H1 (cell line): ENCODE data around the gene PRKCH. TPM values are rescaled to one million over a fixed set of nuclear protein-coding genes. Genes with fewer than 3 reads are reported as not detected.
A peak's percentile ranks its signal among the peaks of the same experiment; 100 is the strongest.

ENCODE experiments used
- CTCF ChIA-PET: fragments of 300-600 bp; sonication (Branson Sonifier 250); formaldehyde crosslinking; loops from one replicate; lab custom pipeline; 2021; ENCODE audit not compliant: partially characterized antibody; lab: Charles Lee
- POLR2A ChIA-PET: fragments of 300-600 bp; sonication (Branson Sonifier 250); formaldehyde crosslinking; loops from one replicate; lab custom pipeline; 2021; ENCODE audit warnings: inconsistent platforms; ENCODE audit not compliant: partially characterized antibody; lab: Charles Lee
- DNase-seq, 2 experiments: peaks; one replicate each; pipeline versions ENCODE4 v3.0.0 to v3.0.0-alpha.2; 2010 to 2022; ENCODE audit warnings: low spot score in 2 of 2, low read depth in 1 of 2, mixed read lengths in 1 of 2
- FAIRE-seq: peaks from 2 replicates; lab custom pipeline; 2011; peaks lifted over from hg19 to GRCh38; lab: Jason Lieb, UNC
- H2AFZ ChIP-seq: 2 replicates; pipeline ENCODE4 v1.8.1; 2012; ENCODE audit warnings: low read length, inconsistent platforms
- H2AK5ac ChIP-seq: 2 replicates; pipeline ENCODE4 v1.6.1; 2013; ENCODE audit warnings: low read depth, low read length
- H2BK120ac ChIP-seq: replicated peaks from 2 replicates; pipeline ENCODE3; 2013; ENCODE audit warnings: low read depth, low read length, inconsistent platforms
- H2BK12ac ChIP-seq: 2 replicates; pipeline ENCODE4 v1.6.1; 2013; ENCODE audit warnings: low read depth, low read length
- H2BK15ac ChIP-seq: 2 replicates; pipeline ENCODE4 v1.6.1; 2013; ENCODE audit warnings: low read length
- H2BK20ac ChIP-seq: 2 replicates; pipeline ENCODE4 v1.6.1; 2013; ENCODE audit warnings: low read length
- H2BK5ac ChIP-seq: 2 replicates; pipeline ENCODE4 v1.6.1; 2013; ENCODE audit warnings: low read depth, low read length
- H3K14ac ChIP-seq: 2 replicates; pipeline ENCODE4 v1.6.1; 2013; ENCODE audit warnings: inconsistent platforms; ENCODE audit not compliant: insufficient read length
- H3K18ac ChIP-seq: 2 replicates; pipeline ENCODE4 v1.6.1; 2013; ENCODE audit warnings: low read length; ENCODE audit errors: extremely low read depth
- H3K23ac ChIP-seq: 2 replicates; pipeline ENCODE4 v1.6.1; 2013; ENCODE audit warnings: inconsistent platforms; ENCODE audit not compliant: insufficient read length
- H3K23me2 ChIP-seq: 2 replicates; pipeline ENCODE4 v1.6.1; 2013; ENCODE audit warnings: low read depth, low read length
- H3K27ac ChIP-seq: 2 replicates; pipeline ENCODE4 v1.6.1; 2011; ENCODE audit warnings: low read depth, low read length, inconsistent platforms
- H3K27me3 ChIP-seq, 4 experiments: replicated peaks in 1 of 4; 1 replicate in 1 of 4; 2 replicates in 3 of 4; pipeline versions ENCODE4 v1.6.1 to v1.8.1; 2011 to 2013; ENCODE audit warnings: low read length in 3 of 4, mild to moderate bottlenecking in 3 of 4, inconsistent platforms in 2 of 4, mixed read lengths in 2 of 4, moderate library complexity in 1 of 4; ENCODE audit not compliant: control insufficient read depth in 3 of 4, insufficient read depth in 3 of 4; ENCODE audit errors: extremely low read depth in 1 of 4
- H3K36me3 ChIP-seq, 4 experiments: 2 replicates each; pipeline versions ENCODE4 v1.6.1 to v1.8.1; 2011 to 2013; ENCODE audit warnings: mild to moderate bottlenecking in 4 of 4, low read length in 3 of 4, moderate library complexity in 2 of 4, control low read depth in 1 of 4, inconsistent platforms in 1 of 4; ENCODE audit not compliant: insufficient read depth in 4 of 4, control insufficient read depth in 2 of 4
- H3K4ac ChIP-seq: replicated peaks from 2 replicates; pipeline ENCODE3; 2013; ENCODE audit warnings: low read length, low read depth, mixed read lengths, inconsistent platforms; ENCODE audit not compliant: insufficient read length
- H3K4me1 ChIP-seq, 4 experiments: replicated peaks in 1 of 4; 1 replicate in 1 of 4; 2 replicates in 3 of 4; pipeline versions ENCODE4 v1.6.1 to v1.8.1; 2011 to 2013; ENCODE audit warnings: low read length in 3 of 4, inconsistent platforms in 2 of 4, mixed read lengths in 1 of 4; ENCODE audit not compliant: insufficient read depth in 4 of 4, control insufficient read depth in 3 of 4
- H3K4me2 ChIP-seq, 2 experiments: 2 replicates each; pipeline versions ENCODE4 v1.6.1 to v1.8.1; 2011 to 2013; ENCODE audit warnings: low read depth in 2 of 2, low read length in 2 of 2, control low read depth in 1 of 2, inconsistent platforms in 1 of 2, mild to moderate bottlenecking in 1 of 2; ENCODE audit not compliant: insufficient read depth in 1 of 2
- H3K4me3 ChIP-seq, 4 experiments: fragments of 200-600, 300-600 bp in 1 of 4; sonication (generic), shearing (Covaris generic), sonication (Bioruptor Twin) in 1 of 4; 2 replicates each; pipeline versions ENCODE4 v1.5.1 to v1.8.1; 2011 to 2016; ENCODE audit warnings: low read length in 4 of 4, low read depth in 3 of 4, control low read depth in 2 of 4, inconsistent platforms in 2 of 4, mild to moderate bottlenecking in 2 of 4, mixed read lengths in 1 of 4, moderate library complexity in 1 of 4; ENCODE audit not compliant: insufficient read depth in 2 of 4; ENCODE audit errors: extremely low read depth in 1 of 4
- H3K56ac ChIP-seq: replicated peaks from 2 replicates; pipeline ENCODE3; 2013; ENCODE audit warnings: low read depth, mild to moderate bottlenecking, mixed read lengths, low read length, inconsistent platforms; ENCODE audit not compliant: insufficient read length
- H3K79me1 ChIP-seq: 2 replicates; pipeline ENCODE4 v1.6.1; 2013; ENCODE audit warnings: low read depth, low read length, control low read depth
- H3K79me2 ChIP-seq, 2 experiments: 2 replicates each; pipeline versions ENCODE4 v1.6.1 to v1.8.1; 2012 to 2013; ENCODE audit warnings: low read length in 2 of 2, mild to moderate bottlenecking in 2 of 2, inconsistent platforms in 1 of 2; ENCODE audit not compliant: insufficient read depth in 2 of 2, control insufficient read depth in 1 of 2
- H3K9ac ChIP-seq, 4 experiments: replicated peaks in 1 of 4; 1 replicate in 1 of 4; 2 replicates in 3 of 4; pipeline versions ENCODE4 v1.6.1 to v1.8.1; 2011 to 2013; ENCODE audit warnings: low read depth in 3 of 4, low read length in 3 of 4, control low read depth in 2 of 4, mild to moderate bottlenecking in 2 of 4, moderate library complexity in 2 of 4, inconsistent platforms in 1 of 4; ENCODE audit errors: extremely low read depth in 1 of 4
- H3K9me3 ChIP-seq, 2 experiments: 2 replicates each; pipeline versions ENCODE4 v1.6.1 to v1.8.1; 2012 to 2013; ENCODE audit warnings: mild to moderate bottlenecking in 2 of 2, moderate library complexity in 2 of 2, control low read depth in 1 of 2, inconsistent platforms in 1 of 2, low read depth in 1 of 2, low read length in 1 of 2, mixed read lengths in 1 of 2; ENCODE audit not compliant: insufficient read depth in 2 of 2
- H4K20me1 ChIP-seq, 2 experiments: replicated peaks in 1 of 2; 2 replicates each; pipeline versions ENCODE3 to v1.8.1; 2011 to 2013; ENCODE audit warnings: inconsistent platforms in 2 of 2, low read length in 2 of 2, mild to moderate bottlenecking in 1 of 2; ENCODE audit not compliant: insufficient read depth in 2 of 2, control insufficient read depth in 1 of 2
- H4K5ac ChIP-seq: 2 replicates; pipeline ENCODE4 v1.6.1; 2013; ENCODE audit warnings: low read length, low read depth, mixed read lengths, inconsistent platforms; ENCODE audit not compliant: insufficient read length
- H4K8ac ChIP-seq: 2 replicates; pipeline ENCODE4 v1.8.0; 2013; ENCODE audit warnings: mild to moderate bottlenecking, moderate library complexity, low read length, inconsistent platforms; ENCODE audit not compliant: insufficient read depth; ENCODE audit errors: extremely low read depth
- H4K91ac ChIP-seq: replicated peaks from 2 replicates; pipeline ENCODE3; 2013; ENCODE audit warnings: low read length, mixed read lengths, inconsistent platforms; ENCODE audit not compliant: insufficient read length
- BCL11A ChIP-seq, 2 experiments: IDR thresholded peaks; one replicate each; pipeline ENCODE4 v1.6.1; 2011; ENCODE audit warnings: low read depth in 2 of 2, low read length in 2 of 2, mild to moderate bottlenecking in 2 of 2
- HDAC6 ChIP-seq: IDR thresholded peaks from one replicate; pipeline ENCODE4 v1.7.1; 2012; ENCODE audit warnings: low read depth, mild to moderate bottlenecking, inconsistent platforms, low read length, moderate library complexity
- PHF8 ChIP-seq: fragments of 200-600 bp; sonication (generic); conservative IDR thresholded peaks from 2 replicates; pipeline ENCODE4 v1.7.1; 2012; ENCODE audit warnings: low read depth, mild to moderate bottlenecking, inconsistent platforms, low read length, moderate library complexity
- POLR2AphosphoS5 ChIP-seq: IDR thresholded peaks from 2 replicates; pipeline ENCODE4 v1.6.1; 2011; ENCODE audit warnings: low read depth, low read length
- RFX5 ChIP-seq: IDR thresholded peaks from 2 replicates; pipeline ENCODE4 v1.6.1; 2011; ENCODE audit warnings: low read depth, low read length, improper control_type of control experiment, borderline replicate concordance
- TAF7 ChIP-seq: optimal IDR thresholded peaks from 2 replicates; pipeline ENCODE3; 2011; ENCODE audit warnings: low read depth, mild to moderate bottlenecking, inconsistent platforms, low read length, moderate library complexity, borderline replicate concordance
- WGBS, 2 experiments: shearing (Covaris generic) in 1 of 2; methylation state at CpG; one replicate each; pipeline versions ENCODE4 v1.1.6 to v1.1.7; 2013 to 2015; ENCODE audit warnings: low lambda C conversion rate in 2 of 2, mixed read lengths in 2 of 2, inconsistent platforms in 1 of 2, low coverage in 1 of 2, missing lambda C conversion rate in 1 of 2; ENCODE audit not compliant: insufficient replicate concordance in 2 of 2, insufficient coverage in 1 of 2, insufficient read length in 1 of 2; ENCODE audit errors: extremely low coverage in 1 of 2, missing lambda C conversion rate in 1 of 2; 5-methylcytosine and 5-hydroxymethylcytosine counted together
- polyA plus RNA-seq, 7 experiments: library from polyadenylated mRNA; depleted of rRNA in 3 of 7; stranded (reverse) in 5 of 7; unstranded in 2 of 7; fragments of >200 nt in 5 of 7; fragments of 200-250 nt in 2 of 7; gene quantifications; 1 replicate in 5 of 7; 2 replicates in 1 of 7; 4 replicates in 1 of 7; pipeline versions ENCODE4 v1.2.1 to v1.2.3, GENCODE V29; 2011 to 2013; ENCODE audit warnings: missing spikeins in 2 of 7, mixed read lengths in 2 of 7
- total RNA-seq: library from RNA; stranded (reverse); fragmentation: NEBNext Ultra II Directional; extraction: Animal tissue kit (Norgen Biotek cat#: 25700); gene quantifications from 2 replicates; pipeline ENCODE4 v1.2.1, GENCODE V29; 2021

The PRKCH gene
- total and polyA plus RNA-seq, 2 of the 8 experiments (the other 6 are each of a cell fraction or from before 2014, with no cell fraction given) = 6.4 to 7.0 TPM

DNA sequence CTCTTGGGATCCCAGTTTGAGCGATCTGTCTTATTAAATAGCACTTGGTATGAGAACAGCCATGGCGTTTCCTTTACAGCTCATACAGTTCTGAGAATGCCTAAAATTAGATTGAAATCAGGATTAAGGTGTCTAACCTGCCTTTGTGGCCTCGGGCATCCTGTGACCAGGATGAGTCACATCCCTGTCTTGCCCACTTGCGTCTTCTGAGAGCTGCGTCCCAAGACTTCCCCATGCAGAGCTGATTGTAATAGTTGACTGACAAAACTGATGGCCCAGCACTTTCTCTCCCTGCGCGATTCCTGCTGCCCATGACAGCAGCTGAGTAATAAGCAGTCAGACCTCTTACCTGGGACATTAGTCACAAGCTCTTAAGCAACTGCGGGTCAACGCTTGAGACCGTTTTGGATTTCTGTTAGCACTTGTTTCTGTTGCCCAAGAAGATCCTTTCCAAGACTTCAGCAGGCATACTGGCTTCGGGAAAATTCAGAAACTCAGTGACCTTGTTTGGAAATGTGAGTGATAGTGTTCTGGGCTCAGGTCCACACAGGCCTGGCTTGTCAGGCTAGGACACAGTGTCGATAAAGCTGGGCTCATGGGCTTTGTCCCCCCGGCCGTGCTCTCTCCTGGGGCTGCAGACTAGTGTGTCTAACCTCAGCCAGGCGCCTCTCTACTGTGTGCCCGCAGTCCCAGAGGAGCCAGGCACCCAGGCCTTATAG, 204.1 kb downstream of the PRKCH start:
- H2BK15ac ChIP-seq = no peak overlapping the region
- 85% methylated on average over 16 of the region's 16 CpGs; no CpG with 5 or more reads in 1 of the 2 experiments for WGBS, 2 experiments
- H2BK20ac ChIP-seq = no peak overlapping the region
- TF ChIP-seq RFX5 = no peak
- no peak for TF ChIP-seq PHF8
- TF ChIP-seq POLR2AphosphoS5 = no peak
- TF ChIP-seq BCL11A (IDR thresholded peaks at IDR 0.05; ENCODE audit: low read depth in 2 of 2, low read length in 2 of 2) = no peak
- no peak for TF ChIP-seq HDAC6
- TF ChIP-seq TAF7 = no peak
- TF ChIP-seq, all 59 proteins: peak for 0
- Histone ChIP-seq H3K27me3 (no peaks in the 10 kb centered on the region), H3K4ac (no peak overlapping the region), H3K4me2 (no peak overlapping the region), H2BK12ac (0 out of 2 replicates have a peak overlapping the region, but pooled peaks have one; percentile 4), H3K56ac (no peak overlapping the region), H4K8ac (no peak overlapping the region), H2BK120ac (no peak overlapping the region), H4K91ac (no peak overlapping the region), H3K9ac (no peak overlapping the region), H4K5ac (no peak overlapping the region), H4K20me1 (no peaks in the 10 kb centered on the region), H3K18ac (no peak overlapping the region), H3K23ac (no peak overlapping the region), H3K4me3 (no peak overlapping the region), H3K14ac (no peak overlapping the region), H2AK5ac (no peak overlapping the region), H3K27ac (no peak overlapping the region), H2BK5ac (no peak overlapping the region), H3K9me3 (no peaks in the 10 kb centered on the region), H3K79me1 (no peaks in the 10 kb centered on the region), H2AFZ (no peak overlapping the region), H3K79me2 (no peaks in the 10 kb centered on the region), H3K4me1 (peaks cover 0 to 8% (median 3%) of the 10 kb centered on the region in 4 experiments; a peak in 2 of 7 replicates), H3K23me2 (no peaks in the 10 kb centered on the region; the same call in 1 of the 2 replicates), H3K36me3 (no peaks in the 10 kb centered on the region; a peak in 1 of 8 replicates)
- ChIA-PET POLR2A (no interaction called here), CTCF (interaction anchor here (0.6 to 1.5 kb wide), 5 partner anchors 8 to 310 kb away, joined by 3 to 5 read pairs (median 3); no protein-coding TSS in a partner anchor)
- no peak for DNase-seq
- no peak for FAIRE-seq
